HepG2 (cell line): ENCODE measurements around the gene TCFL5. TPM values are rescaled to one million over a fixed set of nuclear protein-coding genes. Genes with fewer than 3 reads are reported as not detected.

Experiments
- FOXM1 ChIP-seq: sonication (generic); formaldehyde crosslinking; IDR thresholded peaks from 2 replicates; pipeline ENCODE4 v1.5.0; 2020; ENCODE audit warnings: missing genetic modification reagents
- HNF4A ChIP-seq: sonication (generic); formaldehyde crosslinking; IDR thresholded peaks from 2 replicates; pipeline ENCODE4 v1.4.0; 2020; ENCODE audit warnings: missing genetic modification reagents
- IKZF5 ChIP-seq: IDR thresholded peaks from 2 replicates; pipeline ENCODE4 v1.6.1; 2018; ENCODE audit warnings: missing genetic modification reagents, mild to moderate bottlenecking, missing compliant biosample characterization
- MTF2 ChIP-seq: sonication (generic); formaldehyde crosslinking; IDR thresholded peaks from 2 replicates; pipeline ENCODE4 v1.5.0; 2020; ENCODE audit warnings: missing genetic modification reagents, borderline replicate concordance
- POLR2AphosphoS2 ChIP-seq: IDR thresholded peaks from 2 replicates; pipeline ENCODE4 v1.6.1; 2011; ENCODE audit warnings: low read depth, low read length, improper control_type of control experiment
- ZBTB1 ChIP-seq: sonication (generic); formaldehyde crosslinking; IDR thresholded peaks from 2 replicates; pipeline ENCODE4 v1.4.0; 2020; ENCODE audit warnings: missing genetic modification reagents, borderline replicate concordance
- ZBTB42 ChIP-seq: sonication (generic); formaldehyde crosslinking; IDR thresholded peaks from 2 replicates; pipeline ENCODE4 v1.5.0; 2020; ENCODE audit warnings: mild to moderate bottlenecking, missing genetic modification reagents
- ZC3H13 ChIP-seq: sonication (generic); formaldehyde crosslinking; IDR thresholded peaks from 2 replicates; pipeline ENCODE4 v1.8.1; 2023; ENCODE audit warnings: mild to moderate bottlenecking, missing genetic modification reagents, moderate library complexity
- ZFP82 ChIP-seq: sonication (generic); formaldehyde crosslinking; IDR thresholded peaks from 2 replicates; pipeline ENCODE4 v1.5.1; 2020; ENCODE audit warnings: mild to moderate bottlenecking, missing genetic modification reagents, borderline replicate concordance
- ZGPAT ChIP-seq: IDR thresholded peaks from 2 replicates; pipeline ENCODE4 v1.6.1; 2016; ENCODE audit warnings: mild to moderate bottlenecking
- ZMAT3 ChIP-seq: sonication (generic); formaldehyde crosslinking; conservative IDR thresholded peaks from 2 replicates; pipeline ENCODE4 v1.7.0; 2021; ENCODE audit warnings: missing genetic modification reagents
- ZNF274 ChIP-seq: sonication (generic); formaldehyde crosslinking; IDR thresholded peaks from 2 replicates; pipeline ENCODE4 v1.5.1; 2020; ENCODE audit warnings: mild to moderate bottlenecking, missing genetic modification reagents
- ZNF30 ChIP-seq: sonication (generic); formaldehyde crosslinking; IDR thresholded peaks from 2 replicates; pipeline ENCODE4 v1.5.0; 2020; ENCODE audit warnings: mild to moderate bottlenecking, missing genetic modification reagents
- ZNF687 ChIP-seq: sonication (generic); formaldehyde crosslinking; IDR thresholded peaks from 2 replicates; pipeline ENCODE4 v1.5.1; 2020; ENCODE audit warnings: mild to moderate bottlenecking, missing genetic modification reagents, moderate library complexity
- ZNF768 ChIP-seq: sonication (generic); formaldehyde crosslinking; IDR thresholded peaks from 2 replicates; pipeline ENCODE4 v1.4.0; 2020; ENCODE audit warnings: missing genetic modification reagents
- ZNF850 ChIP-seq: sonication (generic); formaldehyde crosslinking; conservative IDR thresholded peaks from 2 replicates; pipeline ENCODE4 v1.9.0; 2021; ENCODE audit warnings: mild to moderate bottlenecking, missing genetic modification reagents
- polyA plus RNA-seq, 8 experiments: library from polyadenylated mRNA; depleted of rRNA in 3 of 8; stranded (reverse) in 7 of 8; unstranded in 1 of 8; fragments of >200 nt; fragmentation: Illumina TruSeq in 4 of 8; extraction: Trizol in 4 of 8; gene quantifications; 2 replicates each; pipeline versions ENCODE4 v1.2.1 to v1.2.3, GENCODE V29; 2011 to 2016; ENCODE audit warnings: low read depth in 4 of 8, missing spikeins in 1 of 8, mixed read lengths in 1 of 8; ENCODE audit not compliant: insufficient read depth in 1 of 8
- total RNA-seq, 5 experiments: library from RNA; depleted of rRNA; stranded (reverse); fragments of >200 nt; fragmentation: Illumina TruSeq; extraction: Trizol; gene quantifications; 2 replicates each; pipeline ENCODE4 v1.2.3, GENCODE V29; 2016; ENCODE audit warnings: low read depth in 1 of 5

The TCFL5 gene
- total and polyA plus RNA-seq, 2 of the 13 experiments (the other 11 are each of a cell fraction or from before 2014, with no cell fraction given): 14.8 to 20.0 TPM

- TF ChIP-seq FOXM1 (CRISPR knock-in tag) (no peak), IKZF5 (CRISPR knock-in tag) (peak; percentile 14; the same call in 1 of the 2 replicates), ZBTB42 (CRISPR knock-in tag) (0 out of 2 replicates have a peak, but pooled peaks have one; percentile 50), ZNF768 (CRISPR knock-in tag) (peak; percentile 40; the same call in 1 of the 2 replicates), ZMAT3 (CRISPR knock-in tag) (peak; percentile 65; the same call in 1 of the 2 replicates), HNF4A (peak; percentile 85), ZNF850 (CRISPR knock-in tag) (0 out of 2 replicates have a peak, but pooled peaks have one; percentile 40), ZGPAT (CRISPR knock-in tag) (peak; percentile 47; the same call in 1 of the 2 replicates), ZNF687 (CRISPR knock-in tag) (peak; percentile 75), ZC3H13 (CRISPR knock-in tag) (peak; percentile 82; the same call in 1 of the 2 replicates), ZNF30 (CRISPR knock-in tag) (no peak), POLR2AphosphoS2 (peak; percentile 60; the same call in 1 of the 2 replicates), ZNF274 (CRISPR knock-in tag) (peak; percentile 63; the same call in 1 of the 2 replicates), ZFP82 (CRISPR knock-in tag) (0 out of 2 replicates have a peak, but pooled peaks have one; percentile 39), MTF2 (CRISPR knock-in tag) (peak; percentile 43; the same call in 1 of the 2 replicates), ZBTB1 (CRISPR knock-in tag) (peak; percentile 66; the same call in 1 of the 2 replicates)
Measured at GRCh38 chr20:62876902-62877816, 15.5 kb upstream of the TCFL5 start (continued).
